Fibroblast of skin of left quadriceps (primary cell): Measurements from ENCODE around the gene ZDHHC20.

Experiments
- DNase-seq, 2 experiments: peaks; one replicate each; pipeline ENCODE4 v3.0.0-alpha.2; 2013; ENCODE audit warnings: low read depth in 2 of 2

The ZDHHC20 gene

DNA sequence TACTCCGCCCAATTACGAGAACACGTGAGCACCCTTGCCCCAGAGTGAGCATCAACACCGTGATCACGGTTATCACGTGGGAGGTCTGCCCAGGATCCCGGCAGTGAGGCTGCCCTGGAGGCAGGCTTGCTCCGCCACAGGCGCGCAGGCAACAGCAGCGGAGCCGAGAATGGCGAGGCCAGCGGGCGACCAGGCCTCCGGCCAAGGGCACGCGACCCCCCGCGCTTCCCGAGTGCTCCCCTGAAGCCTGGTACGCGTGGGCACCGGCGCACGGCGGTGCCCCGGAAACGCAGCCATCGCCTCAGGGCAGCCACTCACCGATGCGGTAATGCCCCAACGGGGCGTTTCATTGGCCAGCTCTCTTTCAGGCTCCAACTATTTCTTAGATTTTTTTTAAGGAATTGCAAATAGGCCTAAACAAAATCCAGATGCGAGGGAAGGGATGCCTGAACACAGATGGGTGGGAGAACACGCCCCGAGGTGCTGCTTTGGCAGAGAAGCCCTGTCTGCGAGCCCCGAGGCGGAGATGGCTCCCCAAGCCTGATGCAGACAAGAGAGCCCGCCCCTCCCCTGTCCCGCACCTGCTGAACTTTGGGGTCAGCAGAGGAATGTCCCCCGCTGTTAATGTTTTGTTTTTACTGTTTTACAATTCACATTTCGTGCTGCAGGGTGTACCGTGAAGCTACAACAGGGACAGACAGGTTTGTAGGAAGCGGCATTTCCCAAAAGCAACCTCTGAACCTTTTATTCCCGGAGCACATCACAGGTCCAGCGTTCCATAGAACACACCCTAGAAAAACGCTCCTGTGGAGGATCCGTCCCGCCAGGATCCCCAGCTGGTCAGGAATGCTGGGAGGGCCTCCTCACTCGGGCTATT, 132.7 kb downstream of the ZDHHC20 start:
- peak; percentile 24 to 34 for DNase-seq

DNA sequence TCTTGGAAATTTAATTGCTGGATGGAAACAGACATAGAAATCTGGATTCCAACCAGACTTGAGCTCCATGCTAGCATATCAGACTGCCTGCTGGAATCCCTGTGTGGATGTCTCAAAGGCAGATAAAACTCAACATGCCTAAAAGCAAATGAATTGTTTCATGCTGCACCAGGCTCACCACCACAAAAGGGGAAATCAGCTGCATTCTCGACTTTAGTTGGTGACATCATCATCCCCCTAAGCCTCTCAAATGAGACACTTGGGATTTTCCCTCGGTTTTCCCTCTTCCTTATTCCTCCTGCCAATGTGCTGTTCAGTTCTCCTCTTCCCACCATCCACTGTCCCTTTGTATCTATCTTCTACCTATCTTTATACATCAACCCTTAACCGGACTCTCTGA, 134.3 kb downstream of the ZDHHC20 start:
- DNase-seq, result no peak

DNA sequence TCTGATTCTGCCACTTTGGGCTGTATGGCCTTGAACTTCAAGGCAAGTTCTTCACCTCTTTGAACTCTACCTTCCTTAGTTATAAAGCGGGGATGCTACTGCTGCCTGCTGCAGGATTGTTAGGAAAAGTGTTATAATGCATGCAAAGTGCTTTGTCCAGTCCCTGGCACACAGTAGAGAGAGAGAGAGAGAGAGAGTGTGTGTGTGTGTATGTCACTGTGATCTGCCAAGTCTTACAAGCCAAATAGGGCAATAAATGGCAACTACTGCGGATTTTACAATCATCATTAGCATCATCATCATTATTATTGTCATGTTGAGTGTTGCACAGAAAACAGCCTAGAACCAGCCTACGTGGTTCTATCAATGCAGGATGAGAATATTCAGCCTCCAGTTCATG, 136.1 kb downstream of the ZDHHC20 start:
- no peak for DNase-seq
